ENCODE data around the gene MYO16.

MYO16 gene

DNA sequence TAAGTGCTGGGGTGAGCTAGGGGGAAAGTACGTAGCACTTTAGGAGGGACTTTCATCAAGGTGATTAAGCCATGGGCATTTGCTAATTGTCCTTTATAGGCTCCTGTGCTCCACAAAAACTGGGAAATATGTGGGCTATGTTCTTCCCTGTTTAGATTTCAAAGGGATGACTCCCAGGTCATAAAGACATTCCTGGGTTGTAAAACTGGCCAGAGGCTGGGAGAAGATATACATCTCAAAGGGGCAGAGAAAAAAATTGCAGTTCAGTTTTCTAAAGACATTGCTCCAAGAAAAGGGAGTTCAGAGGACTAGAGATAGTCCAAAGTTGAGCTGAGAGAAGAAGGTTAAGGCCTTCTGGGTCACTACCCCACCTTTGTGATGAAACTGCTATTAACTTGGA is 204.8 kb downstream of the MYO16 start:
- TF ChIP-seq, protein P1, sequence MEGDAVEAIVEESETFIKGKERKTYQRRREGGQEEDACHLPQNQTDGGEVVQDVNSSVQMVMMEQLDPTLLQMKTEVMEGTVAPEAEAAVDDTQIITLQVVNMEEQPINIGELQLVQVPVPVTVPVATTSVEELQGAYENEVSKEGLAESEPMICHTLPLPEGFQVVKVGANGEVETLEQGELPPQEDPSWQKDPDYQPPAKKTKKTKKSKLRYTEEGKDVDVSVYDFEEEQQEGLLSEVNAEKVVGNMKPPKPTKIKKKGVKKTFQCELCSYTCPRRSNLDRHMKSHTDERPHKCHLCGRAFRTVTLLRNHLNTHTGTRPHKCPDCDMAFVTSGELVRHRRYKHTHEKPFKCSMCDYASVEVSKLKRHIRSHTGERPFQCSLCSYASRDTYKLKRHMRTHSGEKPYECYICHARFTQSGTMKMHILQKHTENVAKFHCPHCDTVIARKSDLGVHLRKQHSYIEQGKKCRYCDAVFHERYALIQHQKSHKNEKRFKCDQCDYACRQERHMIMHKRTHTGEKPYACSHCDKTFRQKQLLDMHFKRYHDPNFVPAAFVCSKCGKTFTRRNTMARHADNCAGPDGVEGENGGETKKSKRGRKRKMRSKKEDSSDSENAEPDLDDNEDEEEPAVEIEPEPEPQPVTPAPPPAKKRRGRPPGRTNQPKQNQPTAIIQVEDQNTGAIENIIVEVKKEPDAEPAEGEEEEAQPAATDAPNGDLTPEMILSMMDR (IDR thresholded peaks at IDR 0.05; ENCODE audit: low read depth, low read length), result no peak
- no peak for DNase-seq (ENCODE audit: extremely low read depth, low read depth)

DNA sequence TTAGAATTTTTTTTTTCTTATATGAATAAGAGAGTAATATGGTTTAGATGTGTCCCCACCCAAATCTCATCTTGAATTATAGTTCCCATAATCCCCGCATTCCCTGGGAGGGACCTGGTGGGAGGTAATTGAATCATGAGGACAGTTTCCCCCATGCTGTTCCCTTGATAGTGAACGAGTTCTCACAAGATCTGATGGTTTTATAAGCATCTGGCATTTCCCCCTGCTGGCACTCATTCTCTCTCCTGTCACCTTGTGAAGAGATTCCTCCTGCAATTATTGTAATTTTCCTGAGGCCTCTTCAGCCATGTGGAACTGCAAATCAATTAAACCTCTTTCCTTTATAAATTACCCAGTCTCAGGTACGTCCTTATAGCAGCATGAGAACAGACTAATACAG is 205.7 kb downstream of the MYO16 start:
- no peak for DNase-seq (ENCODE audit: extremely low read depth, low read depth)
- TF ChIP-seq, protein P1 (IDR thresholded peaks at IDR 0.05; ENCODE audit: low read depth, low read length), result no peak

DNA sequence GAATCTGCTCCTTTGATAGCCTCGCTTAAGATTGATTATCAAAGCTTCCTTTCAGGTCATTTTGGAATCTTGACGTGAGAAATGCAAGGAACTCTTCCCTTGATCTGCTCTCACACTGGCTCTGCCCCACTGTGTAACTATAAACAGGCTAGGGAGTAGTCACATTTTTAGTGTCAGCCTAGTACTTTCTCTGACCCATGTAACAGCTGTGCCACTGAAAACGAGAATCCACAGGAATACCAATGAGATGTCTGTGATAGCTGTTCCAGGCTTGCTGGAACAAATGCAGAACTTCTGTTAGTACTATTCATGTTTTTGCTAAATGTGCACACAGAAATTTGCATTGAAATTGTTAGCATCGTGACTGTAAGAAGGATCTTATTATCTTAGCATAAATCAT is 221.3 kb downstream of the MYO16 start:
- TF ChIP-seq, protein P1 (IDR thresholded peaks at IDR 0.05; ENCODE audit: low read depth, low read length), result no peak
- no peak for DNase-seq (ENCODE audit: extremely low read depth, low read depth)

DNA sequence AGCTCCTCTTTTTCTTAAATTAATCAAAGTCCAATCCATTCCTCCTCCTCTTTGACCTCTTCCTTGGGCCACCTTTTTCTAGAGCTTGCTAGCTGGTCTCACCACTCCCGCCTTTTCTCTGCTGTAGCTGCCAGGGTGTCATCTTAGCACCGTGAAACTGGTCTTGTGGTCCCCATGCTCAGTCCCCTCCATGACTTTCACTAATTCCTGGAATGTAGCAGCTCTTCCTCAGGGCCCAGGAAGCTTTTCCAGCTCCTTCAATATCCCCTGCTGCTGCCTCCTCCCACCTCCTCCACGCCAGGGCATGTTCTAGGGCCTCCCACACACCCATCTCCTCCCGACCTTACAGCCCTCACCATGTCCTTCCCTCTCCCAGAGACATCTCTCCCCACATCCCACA is 222.2 kb downstream of the MYO16 start:
- no peak for DNase-seq (ENCODE audit: extremely low read depth, low read depth)
- TF ChIP-seq, protein P1 (IDR thresholded peaks at IDR 0.05; ENCODE audit: low read depth, low read length), result no peak

DNA sequence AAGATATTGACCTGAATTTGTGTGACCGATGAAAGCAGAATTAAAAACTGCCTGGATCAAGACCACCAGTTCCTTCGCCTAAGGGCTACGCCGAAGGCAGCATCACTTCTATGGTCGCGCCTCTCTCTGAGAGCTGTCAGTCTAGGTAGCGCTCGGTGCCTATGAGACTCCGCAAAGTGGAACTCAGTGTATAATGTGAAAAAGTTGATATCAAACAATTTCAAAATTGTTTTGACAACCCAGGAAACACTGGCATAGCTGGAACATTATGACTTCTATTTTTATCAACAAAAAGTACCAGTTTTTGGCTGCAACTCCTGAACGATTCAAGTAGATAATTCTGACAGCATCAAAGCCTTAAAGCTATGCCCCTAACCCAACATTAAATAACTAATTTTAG is 223.6 kb downstream of the MYO16 start:
- TF ChIP-seq, protein P1 (IDR thresholded peaks at IDR 0.05; ENCODE audit: low read depth, low read length), result no peak
- DNase-seq (ENCODE audit: extremely low read depth, low read depth), result no peak

DNA sequence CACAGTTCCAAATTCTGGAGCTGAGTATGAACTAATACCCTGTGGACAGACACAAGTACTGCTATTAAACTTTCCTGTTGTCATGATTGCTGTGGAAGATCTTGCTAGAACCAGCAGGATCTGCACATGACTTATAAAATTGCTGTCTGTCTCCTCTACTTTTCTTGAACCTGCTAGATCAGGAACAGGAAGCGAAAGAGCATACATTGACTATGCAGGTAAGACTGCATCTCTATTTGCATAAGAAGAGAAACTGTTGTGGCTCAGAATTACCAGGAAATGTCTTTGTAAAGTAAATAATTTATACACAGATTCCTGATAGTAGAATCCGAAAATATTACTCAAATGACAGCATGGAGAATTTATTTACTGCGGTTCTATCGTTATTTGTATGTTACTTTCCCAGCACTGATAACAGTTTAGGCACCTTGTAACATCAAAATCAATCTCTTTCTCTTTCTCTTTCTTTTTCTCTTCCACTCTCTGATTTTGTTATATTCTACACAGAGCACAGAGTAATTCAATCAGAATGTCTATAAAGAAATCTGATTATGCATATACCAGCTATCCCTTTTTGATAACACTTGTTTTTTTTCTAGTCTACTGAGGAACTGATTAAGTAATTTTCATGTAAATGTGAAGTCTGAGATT is 226.5 kb downstream of the MYO16 start:
- no peak for DNase-seq (ENCODE audit: extremely low read depth, low read depth)
- TF ChIP-seq, protein P1 (IDR thresholded peaks at IDR 0.05; ENCODE audit: low read depth, low read length), result no peak

DNA sequence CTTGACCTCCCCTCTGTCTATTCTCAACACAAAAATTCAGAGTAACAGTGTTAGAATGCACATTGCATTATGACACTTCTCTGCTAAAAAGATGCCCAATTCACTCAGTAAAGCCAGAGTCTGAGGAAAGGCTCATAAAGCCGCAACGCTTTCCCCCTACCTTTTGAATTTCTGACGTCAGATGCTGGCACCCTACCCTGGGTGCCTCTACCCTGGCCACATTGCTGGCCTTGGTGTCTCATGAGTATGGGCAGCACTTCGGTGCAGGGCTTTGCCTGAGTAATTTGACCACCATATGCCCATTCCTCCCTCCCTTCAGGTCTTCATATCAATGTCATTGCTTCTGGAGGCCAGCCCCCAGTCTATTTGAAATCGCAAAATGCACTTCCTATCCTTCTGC is 229.3 kb downstream of the MYO16 start:
- TF ChIP-seq, protein P1 (IDR thresholded peaks at IDR 0.05; ENCODE audit: low read depth, low read length), result no peak
- no peak for DNase-seq (ENCODE audit: extremely low read depth, low read depth)
